ENCODE measurements around the gene NFE2L3. TPM values are rescaled to one million over a fixed set of nuclear protein-coding genes. Genes with fewer than 3 reads are reported as not detected.

NFE2L3 gene
- polyA plus RNA-seq, 1 experiment = 63.5 TPM

DNA sequence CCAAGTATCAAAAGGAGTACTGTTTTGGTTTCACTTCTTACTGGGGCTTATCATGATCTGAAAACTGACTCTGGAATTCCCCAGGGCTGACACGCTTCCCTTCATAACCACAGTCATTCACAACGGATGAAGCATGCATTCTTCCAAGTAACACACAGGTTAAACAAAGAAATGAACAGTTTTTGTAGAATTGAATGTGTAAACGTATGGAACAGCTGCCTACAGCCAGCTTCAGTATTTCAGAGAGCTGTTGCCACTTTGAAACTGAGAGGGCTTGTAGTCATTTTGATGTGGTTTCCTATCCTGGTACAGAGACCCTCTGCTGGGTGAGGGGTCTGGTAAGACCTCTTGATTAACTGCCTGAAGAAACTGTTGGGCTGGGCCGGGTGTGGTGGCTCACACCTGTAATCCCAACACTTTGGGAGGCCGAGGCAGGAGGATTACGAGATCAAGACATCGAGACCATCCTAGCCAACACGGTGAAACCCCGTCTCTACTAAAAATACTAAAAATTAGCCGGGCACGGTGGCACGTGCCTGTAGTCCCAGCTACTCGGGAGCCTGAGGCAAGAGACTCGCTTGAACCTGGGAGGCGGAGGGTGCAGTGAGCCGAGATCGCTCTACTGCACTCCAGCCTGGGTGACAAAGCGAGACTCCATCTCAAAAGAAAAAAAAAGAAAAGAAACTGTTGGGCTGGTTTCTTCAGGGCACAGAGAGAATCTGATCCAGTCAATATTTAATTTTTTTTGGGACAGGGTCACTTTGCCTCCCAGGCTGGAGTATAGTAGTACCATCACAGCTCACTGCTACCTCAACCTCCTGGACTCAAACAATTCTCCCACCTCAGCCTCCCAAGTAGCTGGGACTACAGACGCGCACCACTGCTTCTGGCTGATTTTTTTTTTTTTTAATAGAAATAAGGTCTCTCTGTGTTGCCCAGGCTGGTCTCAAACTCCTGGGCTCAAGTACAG, 4.7 kb downstream of the NFE2L3 start:
- H3K9me3 ChIP-seq (ENCODE audit: control insufficient read depth, insufficient read depth, low read length) = no peaks in the 10 kb centered on the region
- peak; percentile 87 for DNase-seq (ENCODE audit: low read depth, low spot score)
- POLR2A ChIA-PET = interaction anchor here (0.6 to 2.2 kb wide), 4 partner anchors 26 to 44 kb away, joined by 3 to 21 read pairs (median 6); partner anchors contain the start of genes CBX3 and HNRNPA2B1
- peak overlapping the region; percentile 51; the same call in 1 of the 2 replicates for H3K4me3 ChIP-seq (ENCODE audit: low read depth, low read length)
- no peaks in the 10 kb centered on the region for H3K27me3 ChIP-seq (ENCODE audit: control insufficient read depth, insufficient read depth, low read length)
- TF ChIP-seq, protein P1, sequence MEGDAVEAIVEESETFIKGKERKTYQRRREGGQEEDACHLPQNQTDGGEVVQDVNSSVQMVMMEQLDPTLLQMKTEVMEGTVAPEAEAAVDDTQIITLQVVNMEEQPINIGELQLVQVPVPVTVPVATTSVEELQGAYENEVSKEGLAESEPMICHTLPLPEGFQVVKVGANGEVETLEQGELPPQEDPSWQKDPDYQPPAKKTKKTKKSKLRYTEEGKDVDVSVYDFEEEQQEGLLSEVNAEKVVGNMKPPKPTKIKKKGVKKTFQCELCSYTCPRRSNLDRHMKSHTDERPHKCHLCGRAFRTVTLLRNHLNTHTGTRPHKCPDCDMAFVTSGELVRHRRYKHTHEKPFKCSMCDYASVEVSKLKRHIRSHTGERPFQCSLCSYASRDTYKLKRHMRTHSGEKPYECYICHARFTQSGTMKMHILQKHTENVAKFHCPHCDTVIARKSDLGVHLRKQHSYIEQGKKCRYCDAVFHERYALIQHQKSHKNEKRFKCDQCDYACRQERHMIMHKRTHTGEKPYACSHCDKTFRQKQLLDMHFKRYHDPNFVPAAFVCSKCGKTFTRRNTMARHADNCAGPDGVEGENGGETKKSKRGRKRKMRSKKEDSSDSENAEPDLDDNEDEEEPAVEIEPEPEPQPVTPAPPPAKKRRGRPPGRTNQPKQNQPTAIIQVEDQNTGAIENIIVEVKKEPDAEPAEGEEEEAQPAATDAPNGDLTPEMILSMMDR (IDR thresholded peaks at IDR 0.05; ENCODE audit: low read depth, low read length) = no peak
- H3K27ac ChIP-seq (ENCODE audit: low read depth, low read length) = peak overlapping the region; percentile 95
- CTCF ChIA-PET = interaction anchor here (1.0 to 2.6 kb wide), 3 partner anchors 41 to 66 kb away, joined by 7 to 13 read pairs (median 12); no protein-coding TSS in a partner anchor

DNA sequence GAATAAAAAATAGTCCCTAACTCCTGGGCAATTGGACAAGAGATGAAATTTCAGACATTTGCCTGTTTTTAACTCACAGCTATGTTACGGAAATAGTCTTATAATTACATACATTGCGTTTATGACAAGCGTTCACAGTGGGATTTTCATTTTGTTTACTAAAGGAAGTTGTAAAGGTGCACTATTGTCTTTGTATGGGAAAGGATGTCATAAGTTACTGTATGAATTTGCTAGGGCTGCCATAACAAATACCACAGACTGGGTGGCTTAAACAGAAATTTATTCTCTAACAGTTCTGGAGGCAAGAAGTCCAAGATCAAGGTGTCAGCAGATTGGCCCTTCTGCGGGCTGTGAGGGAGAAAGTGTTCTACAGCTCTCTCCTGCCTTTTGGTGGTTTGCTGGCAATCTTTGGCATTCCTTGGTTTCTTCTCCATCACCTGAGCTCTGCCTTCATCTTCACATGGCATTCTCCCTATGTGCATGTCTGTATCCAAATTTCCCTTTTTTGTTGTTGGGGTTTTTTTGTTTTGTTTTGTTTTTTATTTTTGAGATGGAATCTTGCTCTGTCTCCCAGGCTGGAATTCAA, 5.6 kb downstream of the NFE2L3 start:
- H3K27ac ChIP-seq (ENCODE audit: low read depth, low read length) = no peak overlapping the region
- TF ChIP-seq, protein P1 (IDR thresholded peaks at IDR 0.05; ENCODE audit: low read depth, low read length) = no peak
- no peaks in the 10 kb centered on the region for H3K9me3 ChIP-seq (ENCODE audit: control insufficient read depth, insufficient read depth, low read length)
- ChIA-PET POLR2A (interaction anchor here (1.0 kb wide), 1 partner anchor 42 kb away, joined by 3 read pairs; no protein-coding TSS in a partner anchor), CTCF (interaction anchor here (0.6 to 2.6 kb wide), 3 partner anchors 38 to 67 kb away, joined by 3 to 13 read pairs (median 12); no protein-coding TSS in a partner anchor)
- no peak for DNase-seq (ENCODE audit: low read depth, low spot score)
- no peak overlapping the region for H3K4me3 ChIP-seq (ENCODE audit: low read depth, low read length)
- no peaks in the 10 kb centered on the region for H3K27me3 ChIP-seq (ENCODE audit: control insufficient read depth, insufficient read depth, low read length)

DNA sequence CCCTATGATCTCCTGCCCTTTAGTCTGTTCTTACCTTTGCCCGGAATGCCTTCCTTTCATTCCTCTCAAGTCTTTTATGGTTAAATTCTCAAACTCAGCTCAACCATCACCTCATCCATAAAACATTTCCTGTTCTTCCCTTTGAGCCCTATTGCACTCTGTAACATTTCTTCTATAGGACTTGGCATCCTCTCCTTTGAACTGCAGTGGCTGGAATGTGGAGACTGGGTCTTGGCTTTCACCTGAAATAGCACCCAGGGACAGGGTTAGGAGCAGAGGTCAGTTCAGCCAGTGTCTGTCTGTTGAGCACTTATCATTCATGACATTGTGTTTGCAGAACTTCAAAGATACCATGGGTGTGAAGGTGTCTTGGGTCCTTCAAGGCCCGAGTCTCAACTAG, 7.2 kb downstream of the NFE2L3 start:
- H3K4me3 ChIP-seq (ENCODE audit: low read depth, low read length) = no peak overlapping the region

DNA sequence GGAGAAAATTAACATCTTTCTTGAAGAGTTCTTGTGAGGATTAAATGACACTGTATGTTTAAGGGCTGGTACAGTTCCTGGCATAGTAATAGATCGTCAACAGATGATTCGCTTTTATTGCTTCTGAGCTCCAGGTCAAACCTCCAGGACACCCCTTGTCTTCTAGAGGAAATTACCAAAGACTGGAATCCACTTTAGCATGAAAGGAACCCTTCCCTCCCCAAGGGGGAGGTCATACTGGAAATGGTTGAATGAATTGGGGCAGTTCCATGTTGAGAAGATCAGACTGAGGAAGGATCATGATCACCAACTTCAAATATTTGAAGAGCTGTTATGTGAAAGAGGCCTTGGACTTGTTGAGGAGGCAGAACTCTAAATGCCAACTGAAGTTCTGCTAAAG, 8.9 kb downstream of the NFE2L3 start:
- ChIA-PET POLR2A (interaction anchor here (0.7 to 0.9 kb wide), 3 partner anchors 8 to 39 kb away, joined by 3 to 6 read pairs (median 6); partner anchors contain the start of genes HNRNPA2B1 and NFE2L3), CTCF (interaction anchor here (0.6 to 1.8 kb wide), 6 partner anchors 10 to 1041 kb away, joined by 3 to 7 read pairs (median 4); no protein-coding TSS in a partner anchor)
- H3K4me3 ChIP-seq (ENCODE audit: low read depth, low read length) = no peak overlapping the region
- H3K27me3 ChIP-seq (ENCODE audit: control insufficient read depth, insufficient read depth, low read length) = no peaks in the 10 kb centered on the region
- no peak for DNase-seq (ENCODE audit: low read depth, low spot score)
- no peak overlapping the region for H3K27ac ChIP-seq (ENCODE audit: low read depth, low read length)
- TF ChIP-seq, protein P1 (IDR thresholded peaks at IDR 0.05; ENCODE audit: low read depth, low read length) = no peak
- no peaks in the 10 kb centered on the region for H3K9me3 ChIP-seq (ENCODE audit: control insufficient read depth, insufficient read depth, low read length)

More for the DNA sequence above, 7.2 kb downstream of the NFE2L3 start:
- H3K27ac ChIP-seq (ENCODE audit: low read depth, low read length) = peak overlapping the region; percentile 11
- CTCF ChIA-PET = interaction anchor here (0.8 to 2.3 kb wide), 2 partner anchors 38 to 69 kb away, joined by 3 to 13 read pairs; no protein-coding TSS in a partner anchor
- TF ChIP-seq, protein P1 (IDR thresholded peaks at IDR 0.05; ENCODE audit: low read depth, low read length) = no peak
- no peaks in the 10 kb centered on the region for H3K9me3 ChIP-seq (ENCODE audit: control insufficient read depth, insufficient read depth, low read length)
- H3K27me3 ChIP-seq (ENCODE audit: control insufficient read depth, insufficient read depth, low read length) = no peaks in the 10 kb centered on the region
- POLR2A ChIA-PET = no interaction called here
- DNase-seq (ENCODE audit: low read depth, low spot score) = no peak
